Activated CD4-positive, alpha-beta T cell treated with anti-CD3 and anti-CD28 coated beads for 36 hours (primary cell): ENCODE data around the gene KCNAB1. TPM values are rescaled to one million over a fixed set of nuclear protein-coding genes. Genes with fewer than 3 reads are reported as not detected.

Source experiments
- ATAC-seq: fragments of 200-7000 bp; cut with Tn5 transposase; one replicate; pipeline ENCODE4 v1.10.0; 2021; ENCODE audit warnings: mild to moderate bottlenecking, moderate library complexity
- CTCF ChIA-PET: fragments of 350-600 bp; sonication (Branson Sonifier 250); formaldehyde crosslinking; loops from one replicate; lab custom pipeline; 2021; ENCODE audit warnings: antibody characterized with exemption; lab: Charles Lee
- POLR2A ChIA-PET: fragments of 350-600 bp; sonication (Branson Sonifier 250); formaldehyde crosslinking; loops from one replicate; lab custom pipeline; 2021; ENCODE audit warnings: antibody characterized with exemption, inconsistent platforms; lab: Charles Lee
- DNase-seq: peaks from one replicate; pipeline ENCODE4 v3.0.0-alpha.2; 2020
- H3K27ac Mint-ChIP-seq: one replicate; pipeline ENCODE4 v1.8.0; 2021; ENCODE audit warnings: mixed read lengths
- H3K27me3 Mint-ChIP-seq: one replicate; pipeline ENCODE4 v1.8.0; 2021; ENCODE audit warnings: mixed read lengths
- H3K36me3 Mint-ChIP-seq: one replicate; pipeline ENCODE4 v1.8.0; 2021; ENCODE audit warnings: low read depth, mixed read lengths
- H3K4me1 Mint-ChIP-seq: one replicate; pipeline ENCODE4 v1.8.0; 2021; ENCODE audit warnings: mixed read lengths
- H3K4me3 Mint-ChIP-seq: one replicate; pipeline ENCODE4 v1.8.0; 2021; ENCODE audit warnings: mild to moderate bottlenecking, moderate library complexity, mixed read lengths
- H3K9me3 Mint-ChIP-seq: one replicate; pipeline ENCODE4 v1.8.0; 2021; ENCODE audit warnings: low read depth, mixed read lengths
- intact Hi-C, 2 experiments: fragments of 100-400 bp; cut with DNase I in 1 of 2; cut with micrococcal nuclease in 1 of 2; formaldehyde crosslinking; loops; one replicate each; pipeline versions ENCODE4 v1.14.2 to v1.15.1; 2022 to 2024; cut with DNase I, micrococcal nuclease
- total RNA-seq, 2 experiments: library from RNA; stranded (reverse); gene quantifications; one replicate each; pipeline ENCODE4 v1.2.3, GENCODE V29; 2021

KCNAB1 gene
- total RNA-seq, 2 experiments from 2014 or later: not detected

- no peaks in the 10 kb centered on the region for H3K9me3 Mint-ChIP-seq
- no peak overlapping the region for H3K4me3 Mint-ChIP-seq
- peaks cover 10% of the 10 kb centered on the region for H3K27me3 Mint-ChIP-seq
- ChIA-PET CTCF (interaction anchor here (5.2 kb wide), 1 partner anchor 17 kb away, joined by 34 read pairs; no protein-coding TSS in a partner anchor), POLR2A (no interaction called here)
- ATAC-seq: no peak
- peaks cover 5% of the 10 kb centered on the region for H3K36me3 Mint-ChIP-seq
- intact Hi-C loops: loop anchor here in 1 of 2 experiments (10.0 kb wide), 1 partner anchor 558 kb away; no protein-coding TSS in a partner anchor
- no peak for DNase-seq
- no peak overlapping the region for H3K27ac Mint-ChIP-seq
- peaks cover 14% of the 10 kb centered on the region for H3K4me1 Mint-ChIP-seq
Measured at GRCh38 chr3:156527060-156527459, 406.7 kb downstream of the KCNAB1 start.

GRCh38 chr3:156530980-156531379 lies 410.6 kb downstream of the KCNAB1 start:
- intact Hi-C loops: no loop called here
- Mint-ChIP-seq H3K4me1 (peaks cover 7% of the 10 kb centered on the region), H3K9me3 (no peaks in the 10 kb centered on the region), H3K4me3 (no peak overlapping the region), H3K27ac (no peak overlapping the region), H3K36me3 (no peaks in the 10 kb centered on the region), H3K27me3 (peaks cover 1% of the 10 kb centered on the region)
- ATAC-seq (no peak), DNase-seq (no peak)
- POLR2A ChIA-PET: no interaction called here
- CTCF ChIA-PET: interaction anchor here (0.7 kb wide), 1 partner anchor 382 kb away, joined by 3 read pairs; no protein-coding TSS in a partner anchor

- ChIA-PET CTCF (interaction anchor here (0.6 kb wide), 1 partner anchor 436 kb away, joined by 3 read pairs; no protein-coding TSS in a partner anchor), POLR2A (no interaction called here)
- Mint-ChIP-seq H3K36me3 (no peaks in the 10 kb centered on the region), H3K4me3 (no peak overlapping the region), H3K27me3 (no peaks in the 10 kb centered on the region), H3K9me3 (no peaks in the 10 kb centered on the region), H3K4me1 (peaks cover 7% of the 10 kb centered on the region), H3K27ac (no peak overlapping the region)
- DNase-seq (no peak), ATAC-seq (no peak)
- intact Hi-C loops: no loop called here
Measured at GRCh38 chr3:156532730-156533129, 412.4 kb downstream of the KCNAB1 start.

DNA sequence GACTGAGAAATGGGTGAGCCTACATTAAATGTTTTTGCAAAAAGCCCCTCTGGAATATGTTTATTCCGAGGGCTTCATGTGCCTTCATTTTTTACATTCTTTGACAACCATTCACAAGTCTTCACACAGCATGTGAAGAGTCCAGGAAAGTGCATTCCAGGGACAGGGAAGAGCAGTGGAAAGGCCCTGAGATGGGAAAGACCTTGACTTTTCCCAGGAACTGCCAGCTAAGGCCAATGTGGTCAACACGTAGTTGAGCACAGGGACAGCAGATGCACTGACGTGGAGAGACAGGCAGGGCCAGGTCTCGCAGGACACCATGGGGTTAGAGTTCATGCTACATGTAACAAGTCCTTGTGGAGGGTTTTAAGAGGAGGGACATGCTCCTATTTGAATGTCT lies 412.8 kb downstream of the KCNAB1 start:
- ATAC-seq (no peak), DNase-seq (no peak)
- ChIA-PET CTCF (no interaction called here), POLR2A (no interaction called here)
- peaks cover 7% of the 10 kb centered on the region for H3K4me1 Mint-ChIP-seq
- H3K36me3 Mint-ChIP-seq: no peaks in the 10 kb centered on the region
- no peaks in the 10 kb centered on the region for H3K27me3 Mint-ChIP-seq
- H3K27ac Mint-ChIP-seq: no peak overlapping the region
- H3K9me3 Mint-ChIP-seq: no peaks in the 10 kb centered on the region
- H3K4me3 Mint-ChIP-seq: no peak overlapping the region
- intact Hi-C loops: no loop called here

- POLR2A ChIA-PET: no interaction called here
- CTCF ChIA-PET: interaction anchor here (1.8 to 2.0 kb wide), 2 partner anchors 9 to 602 kb away, joined by 7 read pairs; no protein-coding TSS in a partner anchor
- intact Hi-C loops: no loop called here
- Mint-ChIP-seq H3K9me3 (no peaks in the 10 kb centered on the region), H3K27me3 (no peaks in the 10 kb centered on the region), H3K27ac (no peak overlapping the region), H3K4me3 (no peak overlapping the region), H3K4me1 (peaks cover 7% of the 10 kb centered on the region), H3K36me3 (peaks cover 6% of the 10 kb centered on the region)
- DNase-seq: peak; percentile 58
- ATAC-seq: peak; percentile 85
Measured at GRCh38 chr3:156535162-156535627, 414.8 kb downstream of the KCNAB1 start.

GRCh38 chr3:156535798-156536197 lies 415.4 kb downstream of the KCNAB1 start:
- POLR2A ChIA-PET: no interaction called here
- H3K27me3 Mint-ChIP-seq: no peaks in the 10 kb centered on the region
- peaks cover 8% of the 10 kb centered on the region for H3K36me3 Mint-ChIP-seq
- no peaks in the 10 kb centered on the region for H3K9me3 Mint-ChIP-seq
- no peak overlapping the region for H3K27ac Mint-ChIP-seq
- intact Hi-C loops: no loop called here
- CTCF ChIA-PET: interaction anchor here (1.8 to 2.0 kb wide), 2 partner anchors 8 to 601 kb away, joined by 7 read pairs; no protein-coding TSS in a partner anchor
- H3K4me1 Mint-ChIP-seq: peaks cover 7% of the 10 kb centered on the region
- H3K4me3 Mint-ChIP-seq: no peak overlapping the region
- DNase-seq (no peak), ATAC-seq (no peak)

DNA sequence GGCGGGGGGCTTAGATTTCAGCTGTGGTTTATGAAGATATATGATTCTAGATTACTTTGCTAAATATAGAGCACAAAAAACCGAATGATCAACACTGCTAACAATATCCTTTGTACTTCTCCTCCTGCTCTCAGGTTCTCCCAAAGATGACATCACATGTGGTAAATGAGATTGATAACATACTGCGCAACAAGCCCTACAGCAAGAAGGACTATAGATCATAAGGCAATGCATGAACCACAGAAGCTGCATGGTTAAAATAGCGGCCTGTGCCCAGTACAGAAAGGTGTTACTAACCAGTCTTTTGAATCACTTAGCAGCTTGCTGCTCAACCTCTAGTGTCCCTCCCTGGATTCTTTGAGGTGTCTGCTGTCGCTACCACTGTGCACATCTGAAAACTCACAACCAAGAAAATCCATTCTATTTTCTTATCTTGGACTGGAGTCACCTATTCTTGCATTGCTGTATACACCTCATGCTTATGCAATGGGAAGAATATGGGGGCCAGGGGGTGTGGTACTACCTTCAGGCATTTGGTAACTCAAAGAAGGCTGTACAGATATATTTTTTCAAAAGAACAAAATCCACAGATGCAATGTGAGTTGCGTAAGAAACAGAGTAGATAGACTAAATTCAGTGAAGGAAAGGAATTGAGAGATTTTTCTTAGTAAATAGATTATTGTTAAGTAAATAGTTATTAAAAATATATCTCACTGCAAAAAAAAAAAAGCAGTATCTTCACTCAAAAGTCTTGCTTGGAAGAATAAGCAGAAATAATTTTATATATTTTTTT lies 416.3 kb downstream of the KCNAB1 start:
- no peaks in the 10 kb centered on the region for H3K27me3 Mint-ChIP-seq
- peaks cover 10% of the 10 kb centered on the region for H3K36me3 Mint-ChIP-seq
- ChIA-PET CTCF (interaction anchor here (2.0 kb wide), 1 partner anchor 7 kb away, joined by 7 read pairs; no protein-coding TSS in a partner anchor), POLR2A (no interaction called here)
- no peaks in the 10 kb centered on the region for H3K9me3 Mint-ChIP-seq
- H3K4me1 Mint-ChIP-seq: peaks cover 7% of the 10 kb centered on the region
- ATAC-seq (no peak), DNase-seq (no peak)
- H3K27ac Mint-ChIP-seq: no peak overlapping the region
- no peak overlapping the region for H3K4me3 Mint-ChIP-seq
- intact Hi-C loops: no loop called here

DNA sequence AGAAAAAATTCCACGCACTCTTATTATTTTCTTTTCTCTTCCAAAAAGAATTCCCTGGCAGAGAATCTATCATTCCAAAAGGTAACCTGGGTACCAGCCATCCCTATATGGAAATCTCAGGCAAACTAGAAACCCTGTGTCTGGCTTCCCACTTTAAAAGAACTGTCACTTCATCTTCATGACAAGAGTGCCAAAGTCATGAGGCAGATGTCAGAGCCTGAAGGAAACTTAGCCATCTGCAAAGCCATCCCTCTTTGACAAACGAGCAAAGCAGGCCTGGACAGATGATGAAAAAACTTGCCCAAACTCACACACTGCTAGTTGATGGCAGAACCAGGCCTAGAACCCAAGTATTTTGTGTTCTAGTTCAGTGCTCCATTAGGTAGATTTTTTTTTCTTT lies 418.7 kb downstream of the KCNAB1 start:
- Mint-ChIP-seq H3K4me3 (no peak overlapping the region), H3K36me3 (peaks cover 22% of the 10 kb centered on the region), H3K27ac (no peak overlapping the region), H3K9me3 (no peaks in the 10 kb centered on the region), H3K4me1 (peaks cover 7% of the 10 kb centered on the region), H3K27me3 (no peaks in the 10 kb centered on the region)
- ChIA-PET CTCF (interaction anchor here (0.6 to 1.7 kb wide), 4 partner anchors 16 to 1617 kb away, joined by 3 to 5 read pairs (median 4); partner anchors contain the start of gene SSR3), POLR2A (no interaction called here)
- ATAC-seq (no peak), DNase-seq (no peak)
- intact Hi-C loops: no loop called here

GRCh38 chr3:156539802-156540201 lies 419.4 kb downstream of the KCNAB1 start:
- H3K27ac Mint-ChIP-seq: no peak overlapping the region
- POLR2A ChIA-PET: no interaction called here

DNA sequence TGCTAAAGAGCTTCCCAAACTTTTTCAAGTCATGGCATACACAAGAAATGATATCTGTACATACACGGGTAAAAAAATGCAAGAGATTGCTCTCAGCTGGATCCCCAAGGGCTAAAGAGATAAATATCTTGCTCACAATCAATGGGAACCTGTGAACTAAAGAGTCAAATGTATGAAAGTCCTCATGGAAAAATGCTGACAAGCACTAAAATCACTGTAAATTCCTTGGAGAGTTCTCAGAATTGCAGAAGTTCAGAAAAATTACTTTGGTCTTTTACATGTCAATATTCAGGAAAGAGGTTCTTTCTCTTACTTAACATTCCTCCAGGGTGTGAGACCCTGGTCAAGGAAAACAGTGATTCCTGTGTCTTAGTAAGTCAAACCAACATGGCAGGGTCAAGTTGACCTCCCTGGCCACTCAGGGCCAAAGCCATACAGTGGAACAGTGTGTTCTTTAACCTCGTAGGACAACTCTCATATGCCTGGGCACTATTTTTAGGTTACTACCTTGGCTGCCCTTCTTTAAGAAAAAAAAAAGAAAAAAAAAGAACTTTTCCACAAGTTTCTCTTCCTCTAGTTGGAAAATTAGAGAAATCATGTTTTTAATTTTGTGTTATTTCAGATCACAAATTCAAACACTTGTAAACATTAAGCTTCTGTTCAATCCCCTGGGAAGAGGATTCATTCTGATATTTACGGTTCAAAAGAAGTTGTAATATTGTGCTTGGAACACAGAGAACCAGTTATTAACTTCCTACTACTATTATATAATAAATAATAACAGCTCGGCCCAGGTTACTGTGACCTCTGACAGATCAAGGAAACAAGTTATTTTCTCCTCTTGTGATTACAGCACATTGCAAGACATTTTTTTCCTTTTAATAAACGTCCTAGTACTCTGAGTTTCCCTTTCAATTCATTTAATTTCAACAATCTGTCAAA lies 422.0 kb downstream of the KCNAB1 start:
- ATAC-seq: no peak
- Mint-ChIP-seq H3K27me3 (no peaks in the 10 kb centered on the region), H3K4me3 (no peak overlapping the region), H3K4me1 (peaks cover 14% of the 10 kb centered on the region), H3K27ac (no peak overlapping the region), H3K36me3 (peaks cover 42% of the 10 kb centered on the region), H3K9me3 (no peaks in the 10 kb centered on the region)
- no peak for DNase-seq
- intact Hi-C loops: no loop called here
- POLR2A ChIA-PET: no interaction called here
- CTCF ChIA-PET: interaction anchor here (0.6 to 1.4 kb wide), 6 partner anchors 35 to 1160 kb away, joined by 3 to 6 read pairs (median 3); no protein-coding TSS in a partner anchor

More at GRCh38 chr3:156539802-156540201, 419.4 kb downstream of the KCNAB1 start:
- Mint-ChIP-seq H3K27me3 (no peaks in the 10 kb centered on the region), H3K9me3 (no peaks in the 10 kb centered on the region), H3K4me1 (peaks cover 7% of the 10 kb centered on the region), H3K4me3 (no peak overlapping the region), H3K36me3 (peaks cover 24% of the 10 kb centered on the region)
- CTCF ChIA-PET: interaction anchor here (0.7 to 1.7 kb wide), 2 partner anchors 388 to 1617 kb away, joined by 3 to 5 read pairs; no protein-coding TSS in a partner anchor
- no peak for ATAC-seq
- intact Hi-C loops: no loop called here
- DNase-seq: no peak

DNA sequence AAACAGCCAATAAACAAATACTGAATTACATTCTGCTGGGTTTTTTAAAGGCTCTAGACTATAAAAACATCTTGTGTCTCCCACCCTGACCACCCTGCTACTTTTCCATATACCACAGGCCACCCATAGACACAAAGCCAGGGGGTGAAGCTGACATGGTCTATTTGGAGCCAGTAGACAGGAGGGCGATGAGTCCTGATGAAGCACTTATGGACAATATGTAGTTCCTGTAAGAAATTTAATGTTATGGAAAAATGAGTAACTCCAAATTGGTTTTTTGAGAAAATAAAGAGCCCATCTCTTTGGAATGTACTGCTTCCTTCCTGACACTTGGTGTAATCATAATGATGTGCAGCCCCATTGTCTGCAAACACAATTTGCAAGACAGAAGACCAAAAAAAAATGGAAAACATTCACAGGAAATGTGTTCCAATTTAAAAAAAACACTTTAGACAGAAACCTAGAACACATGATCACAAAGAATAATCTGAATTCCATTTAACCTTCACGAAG lies 422.7 kb downstream of the KCNAB1 start:
- DNase-seq: no peak
- ATAC-seq: no peak
- Mint-ChIP-seq H3K4me1 (peaks cover 14% of the 10 kb centered on the region), H3K27me3 (no peaks in the 10 kb centered on the region), H3K27ac (no peak overlapping the region), H3K4me3 (no peak overlapping the region), H3K9me3 (no peaks in the 10 kb centered on the region), H3K36me3 (peaks cover 44% of the 10 kb centered on the region)
- intact Hi-C loops: no loop called here
- POLR2A ChIA-PET: no interaction called here
- CTCF ChIA-PET: interaction anchor here (0.6 to 1.5 kb wide), 8 partner anchors 12 to 1161 kb away, joined by 3 to 6 read pairs (median 3); partner anchors contain the start of gene SSR3
